Muscle of leg (tissue), 11 donors: ENCODE data around the gene DDX17. TPM values are rescaled to one million over a fixed set of nuclear protein-coding genes. Genes with fewer than 3 reads are reported as not detected.
A peak's percentile ranks its signal among the peaks of the same experiment; 100 is the strongest.

ENCODE experiments used
- DNase-seq: peaks from one replicate; pipeline ENCODE4 v3.0.0; 2013
- H3K27ac ChIP-seq: one replicate; pipeline ENCODE4 v1.5.1; 2013; ENCODE audit warnings: mild to moderate bottlenecking, low read length, control low read depth
- H3K27me3 ChIP-seq: one replicate; pipeline ENCODE4 v1.6.1; 2013; ENCODE audit warnings: low read length; ENCODE audit not compliant: control insufficient read depth, insufficient read depth
- H3K36me3 ChIP-seq: one replicate; pipeline ENCODE4 v1.6.1; 2013; ENCODE audit warnings: low read length; ENCODE audit not compliant: control insufficient read depth, insufficient read depth
- H3K4me1 ChIP-seq: one replicate; pipeline ENCODE4 v1.6.1; 2013; ENCODE audit warnings: low read length; ENCODE audit not compliant: control insufficient read depth, insufficient read depth
- H3K4me3 ChIP-seq: one replicate; pipeline ENCODE4 v1.5.1; 2013; ENCODE audit warnings: low read length, control low read depth
- H3K9me3 ChIP-seq: replicated peaks from 2 replicates; pipeline ENCODE4 v1.6.1; 2013; ENCODE audit warnings: low read depth, low read length; ENCODE audit not compliant: control insufficient read depth
- WGBS: methylation state at CpG from one replicate; pipeline ENCODE4 v1.1.5; 2013; ENCODE audit warnings: missing lambda C conversion rate; ENCODE audit not compliant: insufficient coverage; 5-methylcytosine and 5-hydroxymethylcytosine counted together
- polyA plus RNA-seq, 8 donors: library from polyadenylated mRNA; unstranded; fragments of 120-200 nt; gene quantifications; one replicate each; pipeline versions ENCODE4 v1.2.1 to v1.2.3, GENCODE V29; 2013; ENCODE audit warnings: inconsistent platforms in 1 of 8, low replicate concordance in 1 of 8; ENCODE audit not compliant: insufficient read length in 8 of 8, insufficient read depth in 1 of 8
- total RNA-seq: library from RNA; stranded (reverse); fragments of 120-200 nt; gene quantifications from one replicate; pipeline ENCODE4 v1.2.4, GENCODE V29; 2013

DDX17 gene
- total and polyA plus RNA-seq, 9 donors, result 280 to 410 (median 307) TPM

GRCh38 chr22:38494939-38495338, 11.2 kb downstream of the DDX17 start:
- no peak overlapping the region for H3K4me3 ChIP-seq
- H3K27me3 ChIP-seq, result no peaks in the 10 kb centered on the region
- peaks cover 80% of the 10 kb centered on the region for H3K36me3 ChIP-seq
- H3K27ac ChIP-seq, result no peak overlapping the region
- no peaks in the 10 kb centered on the region for H3K9me3 ChIP-seq
- no peak for DNase-seq
- no peaks in the 10 kb centered on the region for H3K4me1 ChIP-seq
- 84% methylated on average over 7 of the region's 12 CpGs for WGBS

GRCh38 chr22:38494498-38494897, 11.6 kb downstream of the DDX17 start:
- H3K27me3 ChIP-seq, result no peaks in the 10 kb centered on the region
- WGBS, result no CpG with 5 or more reads among the region's 2 CpGs
- no peaks in the 10 kb centered on the region for H3K9me3 ChIP-seq
- DNase-seq, result no peak
- no peaks in the 10 kb centered on the region for H3K4me1 ChIP-seq
- no peak overlapping the region for H3K27ac ChIP-seq
- H3K4me3 ChIP-seq, result no peak overlapping the region
- peaks cover 81% of the 10 kb centered on the region for H3K36me3 ChIP-seq

- H3K36me3 ChIP-seq, result peaks cover 74% of the 10 kb centered on the region
- H3K27ac ChIP-seq, result no peak overlapping the region
- H3K4me1 ChIP-seq, result no peaks in the 10 kb centered on the region
- no peak overlapping the region for H3K4me3 ChIP-seq
- H3K27me3 ChIP-seq, result no peaks in the 10 kb centered on the region
- no peak for DNase-seq
- H3K9me3 ChIP-seq, result no peaks in the 10 kb centered on the region
- WGBS, result 50% methylated on average over 1 of the region's 5 CpGs
These were observed 14.3 kb downstream of the DDX17 start for GRCh38 chr22:38491707-38492348.

- Histone ChIP-seq H3K9me3 (no peaks in the 10 kb centered on the region), H3K4me1 (peaks cover 2% of the 10 kb centered on the region), H3K27me3 (no peaks in the 10 kb centered on the region), H3K27ac (no peak overlapping the region), H3K4me3 (no peak overlapping the region), H3K36me3 (peaks cover 75% of the 10 kb centered on the region)
- peak; percentile 79 for DNase-seq
- no CpG with 5 or more reads among the region's 1 CpG for WGBS
These were observed 15.2 kb downstream of the DDX17 start for GRCh38 chr22:38490915-38491314.

- DNase-seq, result no peak
- H3K27ac ChIP-seq, result no peak overlapping the region
- peaks cover 3% of the 10 kb centered on the region for H3K4me1 ChIP-seq
- no peak overlapping the region for H3K4me3 ChIP-seq
- H3K27me3 ChIP-seq, result no peaks in the 10 kb centered on the region
- no peaks in the 10 kb centered on the region for H3K9me3 ChIP-seq
- H3K36me3 ChIP-seq, result peaks cover 74% of the 10 kb centered on the region
- 90% methylated on average over 1 of the region's 2 CpGs for WGBS
These were observed 15.6 kb downstream of the DDX17 start for GRCh38 chr22:38490475-38490874.

- WGBS, result no CpG with 5 or more reads among the region's 7 CpGs
- Histone ChIP-seq H3K27me3 (no peaks in the 10 kb centered on the region), H3K4me3 (no peak overlapping the region), H3K27ac (no peak overlapping the region), H3K36me3 (peaks cover 75% of the 10 kb centered on the region), H3K9me3 (no peaks in the 10 kb centered on the region), H3K4me1 (peaks cover 3% of the 10 kb centered on the region)
- no peak for DNase-seq
These were observed 16.5 kb downstream of the DDX17 start for GRCh38 chr22:38489561-38490145.

- Histone ChIP-seq H3K27me3 (no peaks in the 10 kb centered on the region), H3K4me3 (no peak overlapping the region), H3K36me3 (peaks cover 78% of the 10 kb centered on the region), H3K9me3 (no peaks in the 10 kb centered on the region), H3K27ac (no peak overlapping the region), H3K4me1 (peaks cover 3% of the 10 kb centered on the region)
- DNase-seq, result no peak
- WGBS, result 90% methylated on average over 13 of the region's 17 CpGs
These were observed 17.0 kb downstream of the DDX17 start for GRCh38 chr22:38489142-38489541.

GRCh38 chr22:38487946-38488345, 18.2 kb downstream of the DDX17 start:
- no peak overlapping the region for H3K4me3 ChIP-seq
- no peak overlapping the region for H3K27ac ChIP-seq
- H3K36me3 ChIP-seq, result peaks cover 76% of the 10 kb centered on the region
- H3K27me3 ChIP-seq, result no peaks in the 10 kb centered on the region
- peaks cover 3% of the 10 kb centered on the region for H3K4me1 ChIP-seq
- no peak for DNase-seq
- H3K9me3 ChIP-seq, result no peaks in the 10 kb centered on the region
- WGBS, result no CpG with 5 or more reads among the region's 6 CpGs

- Histone ChIP-seq H3K9me3 (no peaks in the 10 kb centered on the region), H3K27ac (no peak overlapping the region), H3K27me3 (no peaks in the 10 kb centered on the region), H3K4me3 (no peak overlapping the region), H3K4me1 (peaks cover 3% of the 10 kb centered on the region), H3K36me3 (peaks cover 83% of the 10 kb centered on the region)
- no peak for DNase-seq
- WGBS, result 69% methylated on average over 5 of the region's 5 CpGs
These were observed 20.3 kb downstream of the DDX17 start for GRCh38 chr22:38485783-38486182.

- no peak for DNase-seq
- H3K36me3 ChIP-seq, result peaks cover 79% of the 10 kb centered on the region
- H3K4me1 ChIP-seq, result peaks cover 3% of the 10 kb centered on the region
- no CpG with 5 or more reads among the region's 1 CpG for WGBS
- no peaks in the 10 kb centered on the region for H3K9me3 ChIP-seq
- no peak overlapping the region for H3K27ac ChIP-seq
- H3K4me3 ChIP-seq, result no peak overlapping the region
- no peaks in the 10 kb centered on the region for H3K27me3 ChIP-seq
These were observed 21.9 kb downstream of the DDX17 start for GRCh38 chr22:38484244-38484643.
